GM12878 (cell line): ENCODE data around the gene CNIH1. TPM values are rescaled to one million over a fixed set of nuclear protein-coding genes. Genes with fewer than 3 reads are reported as not detected.
A peak's percentile ranks its signal among the peaks of the same experiment; 100 is the strongest.

ENCODE experiments used
- ATAC-seq: fragments of 200-7000 bp; cut with Tn5 transposase; 3 replicates; pipeline ENCODE4 v1.9.1; 2020; ENCODE audit warnings: mild to moderate bottlenecking, moderate library complexity
- BruUV-seq: library from RNA; stranded (reverse); fragments of 400-500 nt; replicated peaks from 2 replicates; lab custom pipeline; 2021; lab: Mats Ljungman, UMichigan
- CTCF ChIA-PET: fragments of 300-600 bp; sonication (Branson Sonifier 250); formaldehyde crosslinking; extraction: SDS; loops from one replicate; lab custom pipeline; 2021; ENCODE audit warnings: inconsistent platforms; lab: Yijun Ruan, JAX
- POLR2A ChIA-PET: fragments of 350-600 bp; formaldehyde crosslinking; extraction: SDS; loops from one replicate; lab custom pipeline; 2021; ENCODE audit warnings: inconsistent platforms; lab: Charles Lee
- RAD21 ChIA-PET: fragments of 300-600 bp; sonication (Branson Sonifier 250); formaldehyde crosslinking; loops from one replicate; lab custom pipeline; 2023; ENCODE audit warnings: antibody characterized with exemption; ENCODE audit not compliant: unreplicated experiment; lab: Charles Lee
- SMC1A ChIA-PET: fragments of 300-600 bp; sonication (Branson Sonifier 250); formaldehyde crosslinking; loops from one replicate; lab custom pipeline; 2023; ENCODE audit not compliant: unreplicated experiment, uncharacterized antibody; lab: Charles Lee
- DNase-seq: peaks from one replicate; pipeline ENCODE4 v3.0.0-alpha.2; 2011; ENCODE audit warnings: low read depth, low spot score
- FAIRE-seq: peaks from 3 replicates; lab custom pipeline; 2011; peaks lifted over from hg19 to GRCh38; lab: Jason Lieb, UNC
- H2AFZ ChIP-seq: 2 replicates; pipeline ENCODE4 v1.6.0; 2011; ENCODE audit warnings: low read depth, low read length, control low read depth; ENCODE audit not compliant: control insufficient read depth
- H3K27ac ChIP-seq: 2 replicates; pipeline ENCODE4 v1.5.1; 2011; ENCODE audit warnings: control low read depth; ENCODE audit not compliant: control insufficient read depth, insufficient read depth
- H3K27me3 ChIP-seq, 2 experiments: replicated peaks in 1 of 2; 2 replicates each; pipeline versions ENCODE4 v1.6.0 to v1.6.1; 2011; ENCODE audit warnings: low read length in 1 of 2; ENCODE audit not compliant: control insufficient read depth in 2 of 2, insufficient read depth in 2 of 2
- H3K36me3 ChIP-seq, 2 experiments: 2 replicates each; pipeline ENCODE4 v1.5.1; 2011; ENCODE audit warnings: low read length in 1 of 2; ENCODE audit not compliant: control insufficient read depth in 2 of 2, insufficient read depth in 2 of 2
- H3K4me1 ChIP-seq: 2 replicates; pipeline ENCODE4 v1.6.1; 2011; ENCODE audit warnings: mild to moderate bottlenecking, low read length, moderate library complexity, mixed read lengths; ENCODE audit not compliant: control insufficient read depth, insufficient read depth
- H3K4me2 ChIP-seq: 2 replicates; pipeline ENCODE4 v1.6.0; 2011; ENCODE audit warnings: control low read depth; ENCODE audit not compliant: control insufficient read depth, insufficient read depth
- H3K4me3 ChIP-seq: fragments of 200-600 bp; sonication (generic); 2 replicates; pipeline ENCODE4 v1.5.1; 2016
- H3K79me2 ChIP-seq: 2 replicates; pipeline ENCODE4 v1.6.0; 2011; ENCODE audit warnings: low read length; ENCODE audit not compliant: control insufficient read depth, insufficient read depth
- H3K9ac ChIP-seq: 2 replicates; pipeline ENCODE4 v1.8.0; 2011; ENCODE audit warnings: low read length, control low read depth, mixed read lengths; ENCODE audit not compliant: control insufficient read depth, insufficient read depth
- H3K9me3 ChIP-seq: replicated peaks from 3 replicates; pipeline ENCODE4 v1.5.1; 2011; ENCODE audit warnings: mild to moderate bottlenecking, low read length; ENCODE audit not compliant: control insufficient read depth, insufficient read depth
- H4K20me1 ChIP-seq: 2 replicates; pipeline ENCODE4 v1.6.0; 2011; ENCODE audit not compliant: control insufficient read depth, insufficient read depth
- BCLAF1 ChIP-seq: fragments of 450-650 bp; IDR thresholded peaks from 2 replicates; pipeline ENCODE4 v1.6.1; 2017; ENCODE audit warnings: antibody characterized with exemption, mild to moderate bottlenecking, moderate library complexity
- CTCF ChIP-seq, 3 experiments: IDR thresholded peaks in 2 of 3; conservative IDR thresholded peaks in 1 of 3; 2 replicates each; pipeline ENCODE4 v1.5.1; 2011; ENCODE audit warnings: low read depth in 3 of 3, low read length in 3 of 3, mild to moderate bottlenecking in 3 of 3, control low read depth in 2 of 3, moderate library complexity in 2 of 3, inconsistent platforms in 1 of 3, mixed read lengths in 1 of 3; ENCODE audit not compliant: control insufficient read depth in 2 of 3, insufficient read depth in 1 of 3; ENCODE audit errors: extremely low read depth in 1 of 3
- FOS ChIP-seq: IDR thresholded peaks from 3 replicates; pipeline ENCODE4 v1.6.1; 2011; ENCODE audit warnings: borderline replicate concordance; ENCODE audit not compliant: insufficient read length; ENCODE audit errors: extremely low read depth
- IRF3 ChIP-seq: fragments of 450-650 bp; IDR thresholded peaks from 2 replicates; pipeline ENCODE4 v1.6.1; 2014; ENCODE audit warnings: mild to moderate bottlenecking
- NFIC ChIP-seq: IDR thresholded peaks from 2 replicates; pipeline ENCODE4 v1.6.1; 2012; ENCODE audit warnings: low read depth, mild to moderate bottlenecking, inconsistent platforms, low read length, moderate library complexity
- NFYA ChIP-seq: IDR thresholded peaks from 2 replicates; pipeline ENCODE4 v1.6.1; 2011; ENCODE audit warnings: low read depth, mild to moderate bottlenecking, low read length, improper control_type of control experiment, borderline replicate concordance
- PRDM15 ChIP-seq: fragments of 450-650 bp; formaldehyde crosslinking; IDR thresholded peaks from 2 replicates; pipeline ENCODE4 v1.4.0; 2020; ENCODE audit warnings: mild to moderate bottlenecking, moderate library complexity
- STAT3 ChIP-seq: IDR thresholded peaks from 2 replicates; pipeline ENCODE4 v1.6.1; 2011; ENCODE audit warnings: low read depth, low read length, improper control_type of control experiment
- ZNF217 ChIP-seq: fragments of 450-650 bp; IDR thresholded peaks from 2 replicates; pipeline ENCODE4 v1.6.1; 2017; ENCODE audit warnings: antibody characterized with exemption, mild to moderate bottlenecking
- WGBS: methylation state at CpG from one replicate; pipeline ENCODE4 v1.1.6; 2016; ENCODE audit warnings: low lambda C conversion rate; ENCODE audit not compliant: insufficient replicate concordance, insufficient coverage; ENCODE audit errors: missing lambda C conversion rate; 5-methylcytosine and 5-hydroxymethylcytosine counted together
- in situ Hi-C: fragments of 300-500 bp; cut with MboI; formaldehyde crosslinking; loops from 9 replicates; pipeline ENCODE4 v1.14.3; 2018; ENCODE audit warnings: mixed read lengths
- intact Hi-C: fragments of 100-400 bp; cut with micrococcal nuclease; formaldehyde crosslinking; loops from one replicate; pipeline ENCODE4 v1.14.2; 2022; ENCODE audit not compliant: unreplicated experiment
- polyA plus RNA-seq, 11 experiments: library from polyadenylated mRNA; depleted of rRNA in 4 of 11; unstranded in 6 of 11; stranded (reverse) in 5 of 11; fragments of >200 nt; fragmentation: Nextera tagmentation in 4 of 11; fragmentation: Illumina TruSeq in 1 of 11; extraction: Ambion mirVana in 4 of 11; extraction: Trizol in 1 of 11; gene quantifications; 1 replicate in 1 of 11; 2 replicates in 10 of 11; pipeline versions ENCODE4 v1.2.1 to v1.2.3, GENCODE V29; 2011 to 2016; ENCODE audit warnings: inconsistent platforms in 2 of 11, missing spikeins in 2 of 11, low read depth in 1 of 11
- total RNA-seq, 4 experiments: library from RNA; depleted of rRNA in 3 of 4; stranded (reverse); fragments of >200 nt in 3 of 4; fragmentation: Illumina TruSeq in 1 of 4; extraction: Trizol in 1 of 4; gene quantifications; 2 replicates each; pipeline versions ENCODE4 v1.2.1 to v1.2.3, GENCODE V29; 2013 to 2021

Gene CNIH1
- total and polyA plus RNA-seq, 10 of the 15 experiments (the other 5 are each of a cell fraction or from before 2014, with no cell fraction given), result 48.9 to 274 (median 110) TPM

- ChIA-PET RAD21 (interaction anchor here (0.7 to 4.1 kb wide), 7 partner anchors 18 to 113 kb away, joined by 3 to 16 read pairs (median 6); partner anchors contain the start of gene CGRRF1), CTCF (interaction anchor here (0.5 to 2.7 kb wide), 11 partner anchors 14 to 503 kb away, joined by 3 to 14 read pairs (median 4); partner anchors contain the start of gene CGRRF1), POLR2A (interaction anchor here (0.5 to 2.7 kb wide), 13 partner anchors 11 to 1699 kb away, joined by 3 to 14 read pairs (median 5); partner anchors contain the start of gene CGRRF1), SMC1A (interaction anchor here (0.6 to 3.6 kb wide), 6 partner anchors 9 to 241 kb away, joined by 3 to 21 read pairs (median 5); no protein-coding TSS in a partner anchor)
- Histone ChIP-seq H2AFZ (peak within 1 kb of the TSS; percentile 90), H3K4me3 (peak within 1 kb of the TSS; percentile 75), H3K4me2 (peak within 1 kb of the TSS; percentile 73), H3K27me3 (no peaks in the 10 kb centered on the region), H3K79me2 (peaks cover 17% of the 10 kb centered on the region), H3K9ac (peak within 1 kb of the TSS; percentile 75), H3K27ac (peak within 1 kb of the TSS; percentile 81), H3K9me3 (no peaks in the 10 kb centered on the region; the same call in 2 of the 3 replicates), H4K20me1 (no peaks in the 10 kb centered on the region), H3K4me1 (no peaks in the 10 kb centered on the region), H3K36me3 (no peaks in the 10 kb centered on the region; a peak in 1 of 4 replicates)
- FAIRE-seq (peak; percentile 98), DNase-seq (peak; percentile 95), ATAC-seq (peak; percentile 97)
- intact Hi-C loops (loop anchor here (5.0 kb wide), 2 partner anchors 41 to 91 kb away; partner anchors contain the start of gene GMFB), in situ Hi-C loops (no loop called here)
- WGBS, result 1% methylated on average over 76 of the region's 76 CpGs
- no TSS peak for BruUV-seq
- TF ChIP-seq FOS (peak; percentile 82), PRDM15 (CRISPR knock-in tag) (no peak), NFIC (no peak), ZNF217 (no peak; the same call in 1 of the 2 replicates), NFYA (peak; percentile 31; the same call in 1 of the 2 replicates), BCLAF1 (no peak), STAT3 (no peak), CTCF (IDR thresholded peaks at IDR 0.05 in 2 of 3, conservative IDR thresholded peaks at IDR 0.05 in 1 of 3; ENCODE audit: control insufficient read depth in 2 of 3, extremely low read depth in 1 of 3, insufficient read depth in 1 of 3, low read depth in 3 of 3, low read length in 3 of 3) (peak in 2 of 3 experiments; percentile 39 to 50; a peak in 3 of 6 replicates), IRF3 (peak; percentile 88)
These were observed 44.5 kb downstream of the CNIH1 start, which contains the start of gene CDKN3 for GRCh38 chr14:54396493-54397335. TSS of gene CDKN3 (plus strand) at chr14:54397007. CDS start at chr14:54397069, 62 bp downstream.
